ENCODE measurements around the gene GALNT14. TPM values are rescaled to one million over a fixed set of nuclear protein-coding genes. Genes with fewer than 3 reads are reported as not detected.

The GALNT14 gene
- total RNA-seq, 4 donors from 2014 or later: 1.00 TPM; not detected in 3

GRCh38 chr2:30883184-30883583, 255.1 kb downstream of the GALNT14 start:
- Histone ChIP-seq H3K4me1 (no peaks in the 10 kb centered on the region), H3K27me3 (no peaks in the 10 kb centered on the region), H3K27ac (no peak overlapping the region), H3K9me3 (no peaks in the 10 kb centered on the region), H3K36me3 (no peaks in the 10 kb centered on the region), H3K4me3 (no peak overlapping the region)
- no peak for DNase-seq
- in situ Hi-C loops (cut with MboI; ENCODE audit: low pct_ligation_motif_present in 1 of 4, low pct_unique_long_range_greater_than_20kb in 1 of 4, low sequenced_read_pairs in 3 of 4): no loop called here
- intact Hi-C loops (cut with DNase I; ENCODE audit: low total_unique reads): no loop called here
- 95% methylated on average over 4 of the region's 4 CpGs; no CpG with 5 or more reads in 1 of the 2 donors for WGBS, 2 donors (ENCODE audit: low coverage in 1 of 2)
- TF ChIP-seq EP300 (IDR thresholded peaks at IDR 0.05; ENCODE audit: low read depth) (no peak), POLR2A (IDR thresholded peaks at IDR 0.05) (no peak), POLR2AphosphoS5 (IDR thresholded peaks at IDR 0.05) (no peak), CTCF (IDR thresholded peaks at IDR 0.05) (no peak)

- no peaks in the 10 kb centered on the region for H3K9me3 ChIP-seq
- TF ChIP-seq POLR2A (IDR thresholded peaks at IDR 0.05): no peak
- TF ChIP-seq CTCF (IDR thresholded peaks at IDR 0.05): no peak
- no peak for TF ChIP-seq POLR2AphosphoS5 (IDR thresholded peaks at IDR 0.05)
- no peak for TF ChIP-seq EP300 (IDR thresholded peaks at IDR 0.05; ENCODE audit: low read depth)
- no peak overlapping the region for H3K4me3 ChIP-seq
- in situ Hi-C loops (cut with MboI; ENCODE audit: low pct_ligation_motif_present in 1 of 4, low pct_unique_long_range_greater_than_20kb in 1 of 4, low sequenced_read_pairs in 3 of 4) (no loop called here), intact Hi-C loops (cut with DNase I; ENCODE audit: low total_unique reads) (no loop called here)
- no peaks in the 10 kb centered on the region for H3K4me1 ChIP-seq
- H3K36me3 ChIP-seq: no peaks in the 10 kb centered on the region
- WGBS, 2 donors (ENCODE audit: low coverage in 1 of 2): 84 to 88% methylated on average over 3 of the region's 3 CpGs
- no peak for DNase-seq
- no peak overlapping the region for H3K27ac ChIP-seq
- H3K27me3 ChIP-seq: peaks cover 4% of the 10 kb centered on the region
Measured at GRCh38 chr2:30880516-30880915, 257.7 kb downstream of the GALNT14 start.

GRCh38 chr2:30877833-30878232, 260.4 kb downstream of the GALNT14 start:
- Histone ChIP-seq H3K4me1 (no peaks in the 10 kb centered on the region), H3K27me3 (peaks cover 4% of the 10 kb centered on the region), H3K27ac (no peak overlapping the region), H3K36me3 (no peaks in the 10 kb centered on the region), H3K4me3 (no peak overlapping the region), H3K9me3 (peaks cover 0 to 7% of the 10 kb centered on the region in 2 donors)
- in situ Hi-C loops (cut with MboI; ENCODE audit: low pct_ligation_motif_present in 1 of 4, low pct_unique_long_range_greater_than_20kb in 1 of 4, low sequenced_read_pairs in 3 of 4) (no loop called here), intact Hi-C loops (cut with DNase I; ENCODE audit: low total_unique reads) (no loop called here)
- TF ChIP-seq POLR2AphosphoS5 (IDR thresholded peaks at IDR 0.05): no peak
- no peak for TF ChIP-seq POLR2A (IDR thresholded peaks at IDR 0.05)
- TF ChIP-seq EP300 (IDR thresholded peaks at IDR 0.05; ENCODE audit: low read depth): no peak
- TF ChIP-seq CTCF (IDR thresholded peaks at IDR 0.05): no peak
- WGBS, 2 donors (ENCODE audit: low coverage in 1 of 2): 50 to 56% methylated on average over 2 of the region's 2 CpGs
- no peak for DNase-seq

GRCh38 chr2:30872797-30873196, 265.4 kb downstream of the GALNT14 start:
- H3K9me3 ChIP-seq: peaks cover 0 to 7% of the 10 kb centered on the region in 2 donors
- no peak for DNase-seq
- no peak overlapping the region for H3K27ac ChIP-seq
- H3K4me1 ChIP-seq: no peaks in the 10 kb centered on the region
- intact Hi-C loops (cut with DNase I; ENCODE audit: low total_unique reads) (no loop called here), in situ Hi-C loops (cut with MboI; ENCODE audit: low pct_ligation_motif_present in 1 of 4, low pct_unique_long_range_greater_than_20kb in 1 of 4, low sequenced_read_pairs in 3 of 4) (no loop called here)
- TF ChIP-seq EP300 (IDR thresholded peaks at IDR 0.05; ENCODE audit: low read depth) (no peak), POLR2A (IDR thresholded peaks at IDR 0.05) (no peak), CTCF (IDR thresholded peaks at IDR 0.05) (no peak), POLR2AphosphoS5 (IDR thresholded peaks at IDR 0.05) (no peak)
- H3K4me3 ChIP-seq: no peak overlapping the region
- peaks cover 4% of the 10 kb centered on the region for H3K27me3 ChIP-seq
- 53 to 75% methylated on average over 2 of the region's 2 CpGs for WGBS, 2 donors (ENCODE audit: low coverage in 1 of 2)
- H3K36me3 ChIP-seq: no peaks in the 10 kb centered on the region

All from transverse colon (tissue), 4 donors.